Trophoblast cell (in vitro differentiated cells and primary cell): ENCODE data around the gene WFDC1.
A peak's percentile ranks its signal among the peaks of the same experiment; 100 is the strongest.

Experiments
- DNase-seq, 2 donors: peaks; one replicate each; pipeline ENCODE4 v3.0.0-alpha.2; 2016
- H2AFZ ChIP-seq: 2 replicates; pipeline ENCODE4 v1.6.1; 2013; ENCODE audit warnings: low read length, moderate library complexity, mild to moderate bottlenecking; ENCODE audit not compliant: insufficient read depth, poor library complexity
- H2AK5ac ChIP-seq: 2 replicates; pipeline ENCODE4 v1.6.1; 2013; ENCODE audit warnings: mild to moderate bottlenecking, low read length
- H2BK120ac ChIP-seq: 2 replicates; pipeline ENCODE4 v1.6.1; 2013; ENCODE audit warnings: low read length, mild to moderate bottlenecking, moderate library complexity; ENCODE audit not compliant: insufficient read depth, poor library complexity
- H2BK12ac ChIP-seq: 2 replicates; pipeline ENCODE4 v1.6.1; 2013; ENCODE audit warnings: mild to moderate bottlenecking, low read length, moderate library complexity
- H2BK5ac ChIP-seq: 2 replicates; pipeline ENCODE4 v1.6.1; 2013; ENCODE audit warnings: low read length, low read depth, moderate library complexity, mild to moderate bottlenecking; ENCODE audit not compliant: poor library complexity
- H3K14ac ChIP-seq: 2 replicates; pipeline ENCODE4 v1.6.1; 2013; ENCODE audit warnings: mild to moderate bottlenecking, low read length
- H3K18ac ChIP-seq: 2 replicates; pipeline ENCODE4 v1.6.1; 2013; ENCODE audit warnings: mild to moderate bottlenecking, low read length
- H3K23ac ChIP-seq: 2 replicates; pipeline ENCODE4 v1.6.1; 2013; ENCODE audit warnings: low read length
- H3K27ac ChIP-seq: 2 replicates; pipeline ENCODE4 v1.5.1; 2013; ENCODE audit warnings: low read depth, mild to moderate bottlenecking, inconsistent platforms, low read length, moderate library complexity
- H3K27me3 ChIP-seq: 2 replicates; pipeline ENCODE4 v1.6.1; 2013; ENCODE audit warnings: inconsistent platforms, mild to moderate bottlenecking, low read length, moderate library complexity; ENCODE audit not compliant: insufficient read depth
- H3K36me3 ChIP-seq, 2 experiments: 1 replicate in 1 of 2; 2 replicates in 1 of 2; pipeline ENCODE4 v1.6.1; 2013; ENCODE audit warnings: low read length in 2 of 2, mild to moderate bottlenecking in 2 of 2, moderate library complexity in 1 of 2; ENCODE audit not compliant: insufficient read depth in 2 of 2, control insufficient read depth in 1 of 2
- H3K4ac ChIP-seq: 2 replicates; pipeline ENCODE4 v1.6.1; 2013; ENCODE audit warnings: low read depth, mild to moderate bottlenecking, low read length, moderate library complexity
- H3K4me1 ChIP-seq, 2 experiments: 1 replicate in 1 of 2; 2 replicates in 1 of 2; pipeline ENCODE4 v1.6.1; 2013; ENCODE audit warnings: low read length in 2 of 2, mild to moderate bottlenecking in 2 of 2, moderate library complexity in 1 of 2; ENCODE audit not compliant: insufficient read depth in 2 of 2, control insufficient read depth in 1 of 2
- H3K4me2 ChIP-seq: 2 replicates; pipeline ENCODE4 v1.6.1; 2013; ENCODE audit warnings: inconsistent platforms, mild to moderate bottlenecking, low read length, moderate library complexity
- H3K4me3 ChIP-seq: 2 replicates; pipeline ENCODE4 v1.5.1; 2013; ENCODE audit warnings: mild to moderate bottlenecking, low read depth, low read length, inconsistent platforms
- H3K79me1 ChIP-seq: one replicate; pipeline ENCODE4 v1.6.1; 2013; ENCODE audit warnings: low read length
- H3K79me2 ChIP-seq: 2 replicates; pipeline ENCODE4 v1.6.1; 2013; ENCODE audit warnings: low read length, mild to moderate bottlenecking; ENCODE audit not compliant: control insufficient read depth, insufficient read depth, poor library complexity
- H3K9ac ChIP-seq: 2 replicates; pipeline ENCODE4 v1.6.1; 2013; ENCODE audit warnings: mild to moderate bottlenecking, low read length
- H3K9me3 ChIP-seq: 2 replicates; pipeline ENCODE4 v1.6.1; 2013; ENCODE audit warnings: low read depth, mild to moderate bottlenecking, control low read depth, inconsistent platforms, low read length; ENCODE audit not compliant: insufficient read depth
- H4K12ac ChIP-seq: 2 replicates; pipeline ENCODE4 v1.6.1; 2013; ENCODE audit warnings: low read depth, mild to moderate bottlenecking, low read length, moderate library complexity
- H4K8ac ChIP-seq: 2 replicates; pipeline ENCODE4 v1.6.1; 2013; ENCODE audit warnings: low read depth, mild to moderate bottlenecking, low read length, moderate library complexity
- H4K91ac ChIP-seq: one replicate; pipeline ENCODE4 v1.6.1; 2013; ENCODE audit warnings: low read depth, mild to moderate bottlenecking, low read length, moderate library complexity
- WGBS: extraction: QIAGEN DNeasy Blood & Tissue Kit; methylation state at CpG from one replicate; pipeline ENCODE4 v1.1.7; 2013; ENCODE audit warnings: missing lambda C conversion rate; ENCODE audit not compliant: insufficient read length, insufficient coverage; ENCODE audit errors: extremely low coverage; 5-methylcytosine and 5-hydroxymethylcytosine counted together

The WFDC1 gene

GRCh38 chr16:84312783-84313382, 18.2 kb downstream of the WFDC1 start:
- no peak overlapping the region for H3K4ac ChIP-seq
- no peaks in the 10 kb centered on the region for H3K79me2 ChIP-seq
- H2AFZ ChIP-seq = no peak overlapping the region
- H2BK120ac ChIP-seq = no peak overlapping the region
- no peak overlapping the region for H3K4me3 ChIP-seq
- H3K4me1 ChIP-seq = peaks cover 0 to 2% of the 10 kb centered on the region in 2 experiments
- H2BK12ac ChIP-seq = no peak overlapping the region
- peak overlapping the region; percentile 46 for H3K4me2 ChIP-seq
- H3K9ac ChIP-seq = no peak overlapping the region
- H4K8ac ChIP-seq = no peak overlapping the region
- no peak overlapping the region for H3K18ac ChIP-seq
- H3K27me3 ChIP-seq = peaks cover 4% of the 10 kb centered on the region
- H3K9me3 ChIP-seq = peaks cover 5% of the 10 kb centered on the region
- DNase-seq = no peak
- no CpG with 5 or more reads among the region's 55 CpGs for WGBS
- H3K27ac ChIP-seq = no peak overlapping the region
- no peak overlapping the region for H4K12ac ChIP-seq
- no peak overlapping the region for H3K23ac ChIP-seq
- no peak overlapping the region for H3K14ac ChIP-seq
- H4K91ac ChIP-seq = no peak overlapping the region
- H3K36me3 ChIP-seq = no peaks in the 10 kb centered on the region
- no peak overlapping the region for H2BK5ac ChIP-seq
- H2AK5ac ChIP-seq = no peak overlapping the region
- no peaks in the 10 kb centered on the region for H3K79me1 ChIP-seq

- Histone ChIP-seq H2BK5ac (no peak overlapping the region), H3K9ac (no peak overlapping the region), H2BK120ac (no peak overlapping the region), H3K27me3 (peaks cover 4% of the 10 kb centered on the region), H3K4me2 (no peak overlapping the region), H3K4me1 (peaks cover 0 to 2% of the 10 kb centered on the region in 2 experiments), H3K27ac (no peak overlapping the region), H3K18ac (no peak overlapping the region), H3K4ac (no peak overlapping the region), H2AK5ac (no peak overlapping the region), H4K12ac (no peak overlapping the region), H3K36me3 (no peaks in the 10 kb centered on the region), H3K14ac (no peak overlapping the region), H4K8ac (no peak overlapping the region), H2AFZ (no peak overlapping the region), H3K79me1 (no peaks in the 10 kb centered on the region), H2BK12ac (no peak overlapping the region), H3K9me3 (peaks cover 8% of the 10 kb centered on the region), H3K23ac (no peak overlapping the region), H3K4me3 (no peak overlapping the region), H3K79me2 (no peaks in the 10 kb centered on the region), H4K91ac (no peak overlapping the region)
- DNase-seq = no peak
- no CpG with 5 or more reads among the region's 10 CpGs for WGBS
Measured at GRCh38 chr16:84313921-84314320, 19.2 kb downstream of the WFDC1 start.

- no peak for DNase-seq
- H4K12ac ChIP-seq = no peak overlapping the region
- no peak overlapping the region for H3K9ac ChIP-seq
- no peak overlapping the region for H3K18ac ChIP-seq
- H3K27me3 ChIP-seq = peaks cover 4% of the 10 kb centered on the region
- H2AFZ ChIP-seq = no peak overlapping the region
- peaks cover 8% of the 10 kb centered on the region for H3K9me3 ChIP-seq
- H2BK120ac ChIP-seq = no peak overlapping the region
- no peaks in the 10 kb centered on the region for H3K36me3 ChIP-seq
- H3K23ac ChIP-seq = no peak overlapping the region
- H2BK5ac ChIP-seq = no peak overlapping the region
- H3K4me3 ChIP-seq = no peak overlapping the region
- no CpG with 5 or more reads among the region's 6 CpGs for WGBS
- no peaks in the 10 kb centered on the region for H3K79me2 ChIP-seq
- no peak overlapping the region for H2BK12ac ChIP-seq
- no peak overlapping the region for H3K27ac ChIP-seq
- no peak overlapping the region for H4K91ac ChIP-seq
- no peak overlapping the region for H2AK5ac ChIP-seq
- no peak overlapping the region for H4K8ac ChIP-seq
- H3K4ac ChIP-seq = no peak overlapping the region
- no peaks in the 10 kb centered on the region for H3K79me1 ChIP-seq
- no peak overlapping the region for H3K14ac ChIP-seq
- H3K4me2 ChIP-seq = no peak overlapping the region
- H3K4me1 ChIP-seq = peaks cover 0 to 2% of the 10 kb centered on the region in 2 experiments
Measured at GRCh38 chr16:84314373-84314772, 19.7 kb downstream of the WFDC1 start.

- Histone ChIP-seq H4K12ac (no peak overlapping the region), H3K27ac (no peak overlapping the region), H3K14ac (no peak overlapping the region), H3K79me2 (no peaks in the 10 kb centered on the region), H3K27me3 (peaks cover 4% of the 10 kb centered on the region), H3K9ac (no peak overlapping the region), H3K4me1 (peaks cover 0 to 2% of the 10 kb centered on the region in 2 experiments), H2AFZ (no peak overlapping the region), H2AK5ac (no peak overlapping the region), H3K4me3 (no peak overlapping the region), H2BK120ac (no peak overlapping the region), H3K36me3 (no peaks in the 10 kb centered on the region), H3K4me2 (no peak overlapping the region), H3K23ac (no peak overlapping the region), H4K91ac (no peak overlapping the region), H4K8ac (no peak overlapping the region), H2BK5ac (no peak overlapping the region), H3K9me3 (peaks cover 8% of the 10 kb centered on the region), H3K4ac (no peak overlapping the region), H3K18ac (no peak overlapping the region), H2BK12ac (no peak overlapping the region), H3K79me1 (no peaks in the 10 kb centered on the region)
- WGBS = no CpG with 5 or more reads among the region's 4 CpGs
- no peak for DNase-seq
Measured at GRCh38 chr16:84314814-84315213, 20.1 kb downstream of the WFDC1 start.
